Ovary (tissue), 3 donors: ENCODE data around the gene PRTFDC1.

Experiments
- POLR2A ChIP-seq: fragments of 450-650 bp; IDR thresholded peaks from one replicate; pipeline ENCODE4 v1.6.1; 2017; ENCODE audit warnings: antibody characterized with exemption, mild to moderate bottlenecking, moderate library complexity
- TF ChIP-seq, protein P1 (sequence below), 3 donors: fragments of 450-650 bp in 2 of 3; fragments of 200-600 bp in 1 of 3; IDR thresholded peaks; one replicate each; pipeline versions ENCODE4 v1.5.1 to v1.8.0; 2016 to 2022; ENCODE audit warnings: antibody characterized with exemption in 3 of 3, mild to moderate bottlenecking in 1 of 3
- donor health status: DM: no; HTN: no; CAD: no.

DNA sequence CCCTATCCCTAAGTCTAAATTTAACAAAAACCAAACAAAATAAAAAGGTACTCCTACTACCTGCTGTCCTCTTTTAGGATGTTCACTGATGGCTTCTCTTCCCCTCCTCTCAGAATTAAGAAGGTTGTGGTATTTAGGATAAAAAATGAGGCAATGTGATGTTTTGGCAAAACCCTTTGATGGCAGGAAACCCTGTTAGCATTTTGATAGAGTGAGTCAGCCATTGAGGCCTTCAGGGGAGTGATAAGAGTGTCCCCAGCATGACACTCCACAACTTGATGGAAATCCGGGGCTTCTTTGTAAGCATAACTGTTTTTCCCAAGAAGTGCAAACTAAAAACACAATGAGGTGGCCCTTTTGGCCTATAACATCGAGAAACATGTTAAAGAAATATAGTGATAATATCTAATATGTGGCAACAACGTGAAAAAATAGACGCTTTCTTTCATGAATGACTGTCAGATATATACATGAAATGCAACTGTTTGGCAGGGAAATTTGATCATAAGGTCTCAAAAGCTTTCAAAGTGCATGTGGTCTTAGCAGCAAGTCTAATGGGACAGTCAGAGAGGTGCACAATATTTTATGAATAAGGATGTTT, 55.0 kb downstream of the PRTFDC1 start:
- no peak for TF ChIP-seq POLR2A
- TF ChIP-seq, protein P1, sequence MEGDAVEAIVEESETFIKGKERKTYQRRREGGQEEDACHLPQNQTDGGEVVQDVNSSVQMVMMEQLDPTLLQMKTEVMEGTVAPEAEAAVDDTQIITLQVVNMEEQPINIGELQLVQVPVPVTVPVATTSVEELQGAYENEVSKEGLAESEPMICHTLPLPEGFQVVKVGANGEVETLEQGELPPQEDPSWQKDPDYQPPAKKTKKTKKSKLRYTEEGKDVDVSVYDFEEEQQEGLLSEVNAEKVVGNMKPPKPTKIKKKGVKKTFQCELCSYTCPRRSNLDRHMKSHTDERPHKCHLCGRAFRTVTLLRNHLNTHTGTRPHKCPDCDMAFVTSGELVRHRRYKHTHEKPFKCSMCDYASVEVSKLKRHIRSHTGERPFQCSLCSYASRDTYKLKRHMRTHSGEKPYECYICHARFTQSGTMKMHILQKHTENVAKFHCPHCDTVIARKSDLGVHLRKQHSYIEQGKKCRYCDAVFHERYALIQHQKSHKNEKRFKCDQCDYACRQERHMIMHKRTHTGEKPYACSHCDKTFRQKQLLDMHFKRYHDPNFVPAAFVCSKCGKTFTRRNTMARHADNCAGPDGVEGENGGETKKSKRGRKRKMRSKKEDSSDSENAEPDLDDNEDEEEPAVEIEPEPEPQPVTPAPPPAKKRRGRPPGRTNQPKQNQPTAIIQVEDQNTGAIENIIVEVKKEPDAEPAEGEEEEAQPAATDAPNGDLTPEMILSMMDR (IDR thresholded peaks at IDR 0.05): no peak
